ENCODE measurements around the gene C1orf210.

DNA sequence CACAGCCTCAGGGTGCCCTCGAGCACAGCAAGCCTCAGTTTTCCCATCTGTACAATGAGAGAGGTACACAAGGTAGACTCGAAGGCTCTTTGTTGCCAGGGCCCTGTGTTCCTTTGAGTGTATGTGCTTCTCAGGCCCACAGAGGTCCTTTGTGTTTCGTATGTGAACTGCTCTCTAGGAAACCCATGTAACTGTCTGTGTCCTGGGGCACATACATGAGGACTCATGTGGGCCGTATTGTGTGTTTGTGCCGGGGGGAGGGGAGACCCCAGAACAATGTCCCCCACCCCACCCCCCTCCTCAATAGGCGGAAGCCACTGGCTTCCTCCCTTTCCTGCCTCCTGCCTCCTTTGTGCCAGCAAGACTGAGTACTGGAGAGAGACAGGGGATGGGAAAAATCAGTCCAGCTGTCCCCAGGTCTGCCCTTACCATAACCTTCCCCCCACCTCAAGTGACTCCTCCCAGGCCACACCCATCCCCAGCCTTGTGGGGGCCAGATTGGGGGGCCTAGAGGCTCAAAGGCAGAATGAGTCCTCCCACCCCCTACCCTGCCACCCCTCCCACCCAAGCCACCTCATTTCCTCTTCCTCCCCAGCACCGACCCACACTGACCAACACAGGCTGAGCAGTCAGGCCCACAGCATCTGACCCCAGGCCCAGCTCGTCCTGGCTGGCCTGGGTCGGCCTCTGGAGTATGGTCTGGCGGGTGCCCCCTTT, 15.2 kb upstream of the C1orf210 start, which contains the start of gene TIE1:
- TF ChIP-seq YY1 (IDR thresholded peaks at IDR 0.05; ENCODE audit: insufficient read depth, insufficient read length) (no peak), SUZ12 (IDR thresholded peaks at IDR 0.05; ENCODE audit: extremely low read depth, insufficient read depth, insufficient read length) (no peak), ZNF274 (IDR thresholded peaks at IDR 0.05; ENCODE audit: low read depth, low read length) (no peak)

Measured in NT2/D1 (cell line).